Measurements from ENCODE around the gene TMEM163. TPM values are rescaled to one million over a fixed set of nuclear protein-coding genes. Genes with fewer than 3 reads are reported as not detected.

The TMEM163 gene
- total RNA-seq, 2 donors from 2014 or later, result 0.14 to 2.5 TPM

- H3K4me3 ChIP-seq, result no peak overlapping the region
- ATAC-seq (ENCODE audit: insufficient number of reproducible peaks, low FRiP score, low read depth), result no peak
- H3K27me3 ChIP-seq (replicated peaks; ENCODE audit: insufficient read depth), result no peaks in the 10 kb centered on the region
- H3K9me3 ChIP-seq, result no peaks in the 10 kb centered on the region
- no peak overlapping the region for H3K27ac ChIP-seq
- no peaks in the 10 kb centered on the region for H3K36me3 ChIP-seq
- DNase-seq (ENCODE audit: low spot score), result no peak
- peaks cover 11 to 28% of the 10 kb centered on the region in 2 donors for H3K4me1 ChIP-seq (ENCODE audit: control insufficient read depth in 1 of 2, low read depth in 2 of 2)
- TF ChIP-seq CTCF (IDR thresholded peaks at IDR 0.05), result no peak
These were observed 308.0 kb downstream of the TMEM163 start for GRCh38 chr2:134410831-134411231.

GRCh38 chr2:134410006-134410405 is 308.8 kb downstream of the TMEM163 start:
- Histone ChIP-seq H3K9me3 (no peaks in the 10 kb centered on the region), H3K4me3 (no peak overlapping the region), H3K36me3 (no peaks in the 10 kb centered on the region), H3K4me1 (ENCODE audit: control insufficient read depth in 1 of 2, low read depth in 2 of 2) (peaks cover 11 to 28% of the 10 kb centered on the region in 2 donors), H3K27ac (no peak overlapping the region), H3K27me3 (replicated peaks; ENCODE audit: insufficient read depth) (no peaks in the 10 kb centered on the region)
- TF ChIP-seq CTCF (IDR thresholded peaks at IDR 0.05), result no peak
- ATAC-seq (ENCODE audit: insufficient number of reproducible peaks, low FRiP score, low read depth) (no peak), DNase-seq (ENCODE audit: low spot score) (no peak)

- H3K27me3 ChIP-seq (replicated peaks; ENCODE audit: insufficient read depth), result no peaks in the 10 kb centered on the region
- H3K36me3 ChIP-seq, result no peaks in the 10 kb centered on the region
- H3K27ac ChIP-seq, result no peak overlapping the region
- no peaks in the 10 kb centered on the region for H3K9me3 ChIP-seq
- DNase-seq (ENCODE audit: low spot score) (no peak), ATAC-seq (ENCODE audit: insufficient number of reproducible peaks, low FRiP score, low read depth) (no peak)
- no peak overlapping the region for H3K4me3 ChIP-seq
- no peak for TF ChIP-seq CTCF (IDR thresholded peaks at IDR 0.05)
- H3K4me1 ChIP-seq (ENCODE audit: control insufficient read depth in 1 of 2, low read depth in 2 of 2), result peaks cover 11 to 29% of the 10 kb centered on the region in 2 donors
These were observed 310.0 kb downstream of the TMEM163 start for GRCh38 chr2:134408791-134409190.

GRCh38 chr2:134408386-134408785 is 310.4 kb downstream of the TMEM163 start:
- Histone ChIP-seq H3K4me3 (no peak overlapping the region), H3K27me3 (replicated peaks; ENCODE audit: insufficient read depth) (no peaks in the 10 kb centered on the region), H3K27ac (no peak overlapping the region), H3K4me1 (ENCODE audit: control insufficient read depth in 1 of 2, low read depth in 2 of 2) (peaks cover 11 to 33% of the 10 kb centered on the region in 2 donors), H3K9me3 (no peaks in the 10 kb centered on the region), H3K36me3 (no peaks in the 10 kb centered on the region)
- ATAC-seq (ENCODE audit: insufficient number of reproducible peaks, low FRiP score, low read depth) (no peak), DNase-seq (ENCODE audit: low spot score) (no peak)
- no peak for TF ChIP-seq CTCF (IDR thresholded peaks at IDR 0.05)

GRCh38 chr2:134407154-134407890 is 311.5 kb downstream of the TMEM163 start:
- no peak for ATAC-seq (ENCODE audit: insufficient number of reproducible peaks, low FRiP score, low read depth)

More at GRCh38 chr2:134407154-134407890, 311.5 kb downstream of the TMEM163 start:
- H3K27ac ChIP-seq, result no peak overlapping the region
- H3K4me1 ChIP-seq (ENCODE audit: control insufficient read depth in 1 of 2, low read depth in 2 of 2), result peaks cover 16 to 44% of the 10 kb centered on the region in 2 donors
- no peak for TF ChIP-seq CTCF (IDR thresholded peaks at IDR 0.05)
- no peaks in the 10 kb centered on the region for H3K9me3 ChIP-seq
- H3K36me3 ChIP-seq, result no peaks in the 10 kb centered on the region
- no peaks in the 10 kb centered on the region for H3K27me3 ChIP-seq (replicated peaks; ENCODE audit: insufficient read depth)
- H3K4me3 ChIP-seq, result no peak overlapping the region
- DNase-seq (ENCODE audit: low spot score), result no peak

Data from thoracic aorta (tissue), 2 donors.